Osteoblast (primary cell): ENCODE results near the gene PANK3. TPM values are rescaled to one million over a fixed set of nuclear protein-coding genes. Genes with fewer than 3 reads are reported as not detected.

ENCODE experiments used
- DNase-seq: peaks from one replicate; pipeline ENCODE4 v3.0.0; 2011; ENCODE audit warnings: low spot score, mixed read lengths; ENCODE audit not compliant: insufficient read length; ENCODE audit errors: missing footprints
- H2AFZ ChIP-seq: 2 replicates; pipeline ENCODE4 v1.6.0; 2011; ENCODE audit warnings: mild to moderate bottlenecking, low read length
- H3K27ac ChIP-seq: 2 replicates; pipeline ENCODE4 v1.5.1; 2011; ENCODE audit warnings: mild to moderate bottlenecking, low read depth, low read length, moderate library complexity
- H3K27me3 ChIP-seq: 2 replicates; pipeline ENCODE4 v1.6.0; 2012; ENCODE audit warnings: mild to moderate bottlenecking, control low read depth, inconsistent platforms, low read length, moderate library complexity; ENCODE audit not compliant: insufficient read depth
- H3K36me3 ChIP-seq: 2 replicates; pipeline ENCODE4 v1.5.1; 2011; ENCODE audit warnings: mild to moderate bottlenecking, low read length, control low read depth, moderate library complexity; ENCODE audit not compliant: insufficient read depth
- H3K4me1 ChIP-seq: 2 replicates; pipeline ENCODE4 v1.5.1; 2011; ENCODE audit warnings: mild to moderate bottlenecking, low read length, control low read depth, moderate library complexity; ENCODE audit not compliant: insufficient read depth
- H3K4me2 ChIP-seq: 2 replicates; pipeline ENCODE4 v1.6.0; 2011; ENCODE audit warnings: mild to moderate bottlenecking, low read length; ENCODE audit not compliant: insufficient read depth
- H3K4me3 ChIP-seq: fragments of 200-600 bp; sonication (generic); 3 replicates; pipeline ENCODE4 v1.5.1; 2012; ENCODE audit warnings: mild to moderate bottlenecking, low read length, inconsistent platforms; ENCODE audit not compliant: insufficient read depth
- H3K79me2 ChIP-seq: 2 replicates; pipeline ENCODE4 v1.6.0; 2012; ENCODE audit warnings: mild to moderate bottlenecking, low read length, control low read depth, inconsistent platforms; ENCODE audit not compliant: insufficient read depth
- H3K9me3 ChIP-seq: 2 replicates; pipeline ENCODE4 v1.5.1; 2011; ENCODE audit warnings: low read depth, low read length, control low read depth
- H4K20me1 ChIP-seq: 2 replicates; pipeline ENCODE4 v1.6.0; 2012; ENCODE audit warnings: mild to moderate bottlenecking, low read length, control low read depth; ENCODE audit not compliant: insufficient read depth
- CTCF ChIP-seq: IDR thresholded peaks from 2 replicates; pipeline ENCODE4 v1.5.1; 2011; ENCODE audit warnings: mild to moderate bottlenecking, low read depth, low read length, moderate library complexity; ENCODE audit errors: extremely low read depth
- total RNA-seq: library from RNA; depleted of rRNA; stranded (reverse); fragments of >200 nt; gene quantifications from 2 replicates; pipeline ENCODE4 v1.2.3, GENCODE V29; 2012

PANK3 gene
- total RNA-seq, 1 donor, result 57.5 TPM

DNA sequence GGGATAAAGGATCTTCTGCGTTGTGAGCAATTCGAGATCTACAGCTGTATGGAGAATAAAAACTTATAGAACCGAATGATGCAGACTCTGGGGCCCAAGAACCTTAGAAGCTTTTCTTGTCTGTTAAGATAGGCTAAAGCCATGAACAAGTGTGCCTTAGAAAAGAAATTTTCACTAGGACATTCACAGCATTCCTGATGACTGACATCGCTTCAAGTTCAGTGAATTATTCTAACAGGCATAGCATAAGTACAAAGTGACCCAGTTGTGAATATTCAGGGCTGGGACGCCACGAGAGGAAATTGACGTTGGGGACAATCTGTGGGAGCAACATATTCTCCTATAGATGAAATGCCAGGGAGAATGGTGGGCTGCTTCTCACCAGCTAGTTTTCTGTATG lies 32.0 kb upstream of the PANK3 start:
- no peaks in the 10 kb centered on the region for H3K36me3 ChIP-seq
- peaks cover 4% of the 10 kb centered on the region for H3K4me1 ChIP-seq
- H3K27ac ChIP-seq, result no peak overlapping the region
- no peaks in the 10 kb centered on the region for H4K20me1 ChIP-seq
- H3K9me3 ChIP-seq, result no peaks in the 10 kb centered on the region
- DNase-seq, result no peak
- H3K27me3 ChIP-seq, result peaks cover 3% of the 10 kb centered on the region
- H3K4me2 ChIP-seq, result peak overlapping the region; percentile 3
- H3K79me2 ChIP-seq, result no peaks in the 10 kb centered on the region
- H2AFZ ChIP-seq, result no peak overlapping the region
- TF ChIP-seq CTCF, result no peak
- no peak overlapping the region for H3K4me3 ChIP-seq

GRCh38 chr5:168609806-168610482 lies 30.8 kb upstream of the PANK3 start:
- Histone ChIP-seq H3K9me3 (no peaks in the 10 kb centered on the region), H3K36me3 (no peaks in the 10 kb centered on the region), H3K4me2 (no peak overlapping the region), H3K4me3 (no peak overlapping the region), H3K79me2 (no peaks in the 10 kb centered on the region), H3K27me3 (no peaks in the 10 kb centered on the region), H4K20me1 (no peaks in the 10 kb centered on the region), H3K27ac (no peak overlapping the region), H3K4me1 (peaks cover 4% of the 10 kb centered on the region), H2AFZ (no peak overlapping the region)
- DNase-seq, result no peak
- TF ChIP-seq CTCF, result no peak

DNA sequence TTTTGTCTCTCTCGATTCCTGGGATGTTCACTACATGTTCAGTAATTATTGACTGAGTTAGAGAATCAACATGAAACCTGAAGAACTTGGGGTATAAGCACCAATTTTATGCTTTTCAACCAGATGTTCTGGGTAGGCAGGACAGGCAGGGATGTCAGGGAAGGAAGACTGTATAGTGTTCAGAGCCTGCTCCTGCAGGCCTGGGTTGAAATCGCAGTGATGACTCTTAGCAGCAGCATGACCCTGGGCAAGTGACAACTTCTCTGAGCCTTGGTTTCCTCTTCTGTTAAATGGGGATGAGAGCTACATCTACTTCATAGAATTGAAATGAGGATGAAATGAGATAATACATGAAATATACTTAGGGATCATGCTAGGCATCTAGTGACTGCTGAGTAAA lies 29.7 kb upstream of the PANK3 start:
- peaks cover 6% of the 10 kb centered on the region for H3K4me1 ChIP-seq
- no peak overlapping the region for H3K4me3 ChIP-seq
- no peak overlapping the region for H3K4me2 ChIP-seq
- H3K79me2 ChIP-seq, result no peaks in the 10 kb centered on the region
- H3K27ac ChIP-seq, result no peak overlapping the region
- H3K27me3 ChIP-seq, result no peaks in the 10 kb centered on the region
- H3K9me3 ChIP-seq, result no peaks in the 10 kb centered on the region
- H3K36me3 ChIP-seq, result no peaks in the 10 kb centered on the region
- no peak for DNase-seq
- H4K20me1 ChIP-seq, result no peaks in the 10 kb centered on the region
- no peak overlapping the region for H2AFZ ChIP-seq
- TF ChIP-seq CTCF, result no peak

DNA sequence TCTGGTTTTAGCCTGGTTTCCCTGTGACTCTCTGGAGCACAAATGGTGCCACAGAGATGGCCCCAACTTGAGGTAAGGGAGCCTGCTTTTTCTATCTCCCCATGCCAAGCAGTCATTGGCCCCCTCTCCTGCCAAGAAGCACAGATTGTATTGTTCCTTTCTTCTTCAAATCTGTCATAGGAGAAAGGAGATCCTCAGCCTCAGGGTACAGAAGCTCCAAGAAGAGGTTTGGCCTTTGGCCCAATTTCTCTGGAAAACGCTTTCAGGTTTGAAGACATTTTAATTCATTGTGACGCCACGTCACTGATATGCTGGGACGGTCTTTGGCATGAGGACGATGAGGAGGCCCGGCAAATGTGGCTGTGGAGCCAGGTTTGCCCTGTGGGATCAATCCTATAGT lies 29.2 kb upstream of the PANK3 start:
- Histone ChIP-seq H3K27me3 (no peaks in the 10 kb centered on the region), H4K20me1 (no peaks in the 10 kb centered on the region), H3K27ac (no peak overlapping the region), H3K4me3 (no peak overlapping the region), H3K79me2 (no peaks in the 10 kb centered on the region), H2AFZ (no peak overlapping the region), H3K36me3 (no peaks in the 10 kb centered on the region), H3K4me1 (peaks cover 10% of the 10 kb centered on the region), H3K4me2 (no peak overlapping the region), H3K9me3 (no peaks in the 10 kb centered on the region)
- no peak for DNase-seq
- no peak for TF ChIP-seq CTCF
